Daoy (cell line): ENCODE measurements around the gene SLC16A8. TPM values are rescaled to one million over a fixed set of nuclear protein-coding genes. Genes with fewer than 3 reads are reported as not detected.
A peak's percentile ranks its signal among the peaks of the same experiment; 100 is the strongest.

ENCODE experiments used
- DNase-seq: peaks from one replicate; pipeline ENCODE4 v3.0.0-alpha.2; 2015; ENCODE audit warnings: low read depth
- total RNA-seq: library from RNA; depleted of rRNA; stranded (reverse); fragments of >200 nt; shearing (Covaris generic); gene quantifications from 2 replicates; pipeline ENCODE4 v1.2.3, GENCODE V29; 2014

Gene SLC16A8
- total RNA-seq, 1 experiment from 2014 or later = not detected

DNA sequence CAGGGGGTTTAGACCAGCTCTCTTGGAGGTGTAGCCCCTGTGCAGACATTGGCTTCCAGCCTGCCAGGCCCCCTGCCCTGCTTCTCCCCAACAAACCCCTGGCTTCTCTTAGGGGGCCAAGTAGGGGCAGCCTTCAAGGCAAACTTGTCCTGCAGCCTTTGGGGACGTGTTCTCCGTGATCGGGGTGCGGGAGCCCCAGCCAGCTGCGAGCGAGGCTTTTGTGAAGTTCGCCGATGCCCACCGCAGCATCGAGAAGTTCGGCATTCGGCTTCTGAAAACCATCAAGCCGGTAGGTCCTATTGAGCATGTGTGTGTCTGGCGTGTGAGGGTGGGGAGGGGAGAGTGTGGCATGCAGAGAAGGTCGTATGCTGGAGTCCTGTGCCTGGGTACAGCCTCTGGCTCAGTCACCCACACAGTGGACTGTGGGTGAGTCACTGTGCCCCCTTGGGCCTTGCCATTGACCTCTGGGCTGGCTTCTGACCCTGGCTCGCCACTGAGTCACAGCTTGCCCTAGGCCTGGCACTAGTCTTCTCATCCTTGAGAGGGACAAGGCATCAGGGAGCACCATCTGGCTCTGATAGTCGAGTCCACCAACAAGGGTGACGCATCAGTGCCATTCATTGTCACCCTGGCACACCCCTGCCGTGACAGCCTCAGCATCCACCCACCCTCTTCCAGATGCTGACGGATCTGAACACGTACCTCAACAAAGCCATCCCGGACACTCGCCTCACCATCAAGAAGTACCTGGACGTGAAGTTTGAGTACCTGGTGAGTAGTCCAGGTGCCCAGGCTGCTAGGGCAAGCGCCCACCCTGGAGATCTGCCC lies 11.4 kb downstream of the SLC16A8 start:
- DNase-seq = no peak

DNA sequence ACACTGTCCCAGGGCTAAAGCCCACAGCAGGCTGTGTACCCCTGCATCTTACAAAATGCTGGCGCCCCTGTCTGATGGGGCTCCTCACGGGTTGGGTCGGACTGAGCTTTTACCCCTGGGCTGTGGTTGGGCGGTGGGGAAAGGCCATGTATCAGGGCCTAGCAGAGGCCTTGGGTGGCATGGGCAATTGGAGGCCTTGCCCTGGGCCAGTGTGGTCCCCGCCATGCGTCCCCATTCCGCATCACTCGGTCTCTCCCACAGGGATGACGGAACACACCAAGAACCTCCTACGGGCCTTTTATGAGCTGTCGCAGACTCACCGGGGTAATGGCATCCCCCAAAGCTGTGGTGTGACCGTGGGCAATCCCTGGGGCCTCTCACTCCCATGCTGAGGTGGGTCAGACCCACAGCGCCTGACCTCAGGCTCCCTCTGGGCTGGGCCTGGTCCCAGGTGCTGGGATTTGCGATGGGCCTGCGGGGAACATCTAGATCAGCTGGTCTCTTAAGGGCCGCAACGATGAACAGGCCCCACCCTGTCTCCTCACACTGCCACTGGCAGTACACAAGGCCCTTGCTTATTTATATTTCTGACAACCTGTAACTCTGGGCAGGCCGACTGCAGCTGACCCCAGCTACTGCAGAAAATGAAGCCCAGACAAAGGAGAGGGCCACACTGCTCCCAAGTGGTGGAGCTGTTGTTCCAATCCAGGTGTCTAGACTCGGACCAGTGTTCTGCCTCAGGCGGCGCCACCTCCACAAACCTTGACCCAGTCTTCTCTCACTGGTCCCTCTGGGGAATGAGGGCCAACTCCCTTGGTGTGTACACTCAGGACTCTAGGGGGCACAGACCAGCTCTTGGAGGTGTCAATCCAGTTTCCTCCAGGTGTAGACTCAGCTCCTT lies 12.3 kb downstream of the SLC16A8 start:
- DNase-seq = no peak

DNA sequence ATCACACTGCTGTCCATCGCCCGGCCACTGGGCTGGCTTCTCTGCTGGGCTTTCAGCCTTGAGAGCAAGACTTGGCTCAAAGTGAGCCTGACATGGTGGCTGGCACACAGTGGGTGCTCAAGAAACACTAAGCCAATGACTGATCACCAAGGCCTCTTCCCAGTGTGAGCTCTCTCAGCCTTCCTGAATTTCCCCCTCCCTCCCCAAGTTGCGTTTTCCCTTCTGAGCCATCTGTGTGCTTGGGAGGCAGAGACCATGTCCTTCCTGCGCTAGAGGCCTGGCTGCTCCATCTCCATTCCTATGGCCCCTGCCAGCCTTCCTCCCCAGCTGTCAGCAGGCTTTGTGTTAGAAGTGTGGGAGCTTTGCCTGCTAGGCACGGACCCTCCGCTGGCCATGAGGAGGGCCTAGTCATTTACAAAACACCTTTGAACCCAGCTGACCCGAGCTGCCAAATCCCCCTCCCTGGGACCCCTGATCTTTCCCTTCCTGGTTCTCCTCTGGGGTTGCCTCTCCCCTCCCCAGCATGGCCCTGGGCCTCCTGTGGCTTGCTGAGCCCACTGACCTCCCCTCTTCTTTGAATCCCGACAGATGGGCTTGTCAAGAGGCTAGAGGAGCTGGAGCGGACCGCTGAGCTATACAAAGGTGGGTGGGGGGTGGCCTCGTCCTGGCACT lies 13.6 kb downstream of the SLC16A8 start:
- DNase-seq = no peak

DNA sequence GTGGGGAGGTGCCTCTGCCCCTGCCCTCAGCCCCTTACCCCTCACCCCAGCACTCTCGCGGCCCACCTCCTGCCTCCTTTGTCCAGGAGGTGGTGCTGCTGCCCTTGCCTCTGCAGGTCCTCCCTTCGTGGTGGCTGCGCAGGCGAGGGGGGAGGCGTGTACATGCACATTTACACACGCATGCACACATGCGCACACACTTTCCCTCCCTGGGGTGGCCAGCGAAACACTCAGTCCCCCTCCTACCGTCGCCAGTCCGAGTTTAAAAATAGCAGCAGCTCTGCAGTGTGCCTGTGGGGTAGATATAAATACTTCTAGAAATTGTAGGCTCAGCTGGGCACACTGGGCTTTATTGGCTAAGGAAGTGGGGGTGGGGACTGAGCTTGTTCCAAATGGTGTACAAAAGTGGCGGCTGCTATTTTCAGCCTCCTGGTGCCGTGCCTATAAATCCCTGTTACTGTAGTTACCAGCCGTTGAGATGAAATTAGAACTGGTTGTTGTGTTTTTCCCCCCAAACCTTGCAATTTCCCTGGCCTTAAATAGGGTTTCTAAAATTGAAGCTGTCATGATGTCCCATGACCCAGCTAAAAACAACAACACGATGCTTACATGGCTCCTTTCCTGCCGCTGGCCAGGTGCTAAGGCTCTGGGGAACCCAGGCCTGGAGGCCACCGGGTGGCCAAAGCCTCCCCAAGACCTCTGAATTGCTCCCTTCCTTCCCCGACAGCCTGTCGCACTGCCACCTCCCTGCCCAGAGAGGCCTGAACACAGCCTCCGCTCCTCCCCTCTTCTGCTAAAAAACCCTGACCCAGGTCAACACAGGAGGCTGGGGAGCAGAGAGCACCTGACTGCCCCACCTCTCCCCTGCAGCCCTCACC lies 14.4 kb downstream of the SLC16A8 start:
- peak; percentile 38 for DNase-seq

DNA sequence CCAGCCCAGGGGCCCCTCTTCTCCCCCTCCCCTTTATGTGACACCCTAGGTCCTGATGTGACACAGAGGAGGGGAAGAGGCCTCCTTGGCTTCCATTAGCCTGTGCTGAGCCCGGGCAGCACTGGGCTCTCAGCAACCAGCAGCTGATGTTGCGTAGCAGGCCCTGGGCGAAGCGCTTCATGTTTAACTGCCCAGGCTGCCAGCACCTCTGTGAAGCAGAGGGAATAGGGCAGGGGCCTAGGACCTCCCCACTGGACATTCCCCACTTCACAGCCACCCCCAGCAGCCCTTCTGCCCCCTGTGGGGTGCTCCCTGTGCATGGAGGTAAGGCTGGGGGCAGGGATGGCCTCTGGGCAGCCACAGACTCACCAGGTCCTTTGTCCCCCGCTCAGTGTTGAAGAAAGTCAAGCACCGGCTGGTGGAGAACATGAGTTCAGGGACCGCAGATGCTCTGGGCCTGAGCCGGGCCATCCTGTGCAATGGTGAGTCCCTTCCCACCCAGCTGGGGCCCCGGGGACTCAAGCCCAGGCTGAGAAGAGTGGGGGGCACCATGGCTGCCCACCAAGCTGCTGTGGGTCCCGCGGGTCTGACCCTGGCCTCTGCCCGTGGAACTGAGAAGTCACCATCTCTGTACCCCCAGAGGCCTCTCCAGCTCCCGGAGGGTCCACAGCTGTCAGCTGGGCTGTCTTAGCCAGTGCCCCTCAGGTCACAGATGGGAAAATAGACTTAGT lies 15.2 kb downstream of the SLC16A8 start:
- DNase-seq = no peak

DNA sequence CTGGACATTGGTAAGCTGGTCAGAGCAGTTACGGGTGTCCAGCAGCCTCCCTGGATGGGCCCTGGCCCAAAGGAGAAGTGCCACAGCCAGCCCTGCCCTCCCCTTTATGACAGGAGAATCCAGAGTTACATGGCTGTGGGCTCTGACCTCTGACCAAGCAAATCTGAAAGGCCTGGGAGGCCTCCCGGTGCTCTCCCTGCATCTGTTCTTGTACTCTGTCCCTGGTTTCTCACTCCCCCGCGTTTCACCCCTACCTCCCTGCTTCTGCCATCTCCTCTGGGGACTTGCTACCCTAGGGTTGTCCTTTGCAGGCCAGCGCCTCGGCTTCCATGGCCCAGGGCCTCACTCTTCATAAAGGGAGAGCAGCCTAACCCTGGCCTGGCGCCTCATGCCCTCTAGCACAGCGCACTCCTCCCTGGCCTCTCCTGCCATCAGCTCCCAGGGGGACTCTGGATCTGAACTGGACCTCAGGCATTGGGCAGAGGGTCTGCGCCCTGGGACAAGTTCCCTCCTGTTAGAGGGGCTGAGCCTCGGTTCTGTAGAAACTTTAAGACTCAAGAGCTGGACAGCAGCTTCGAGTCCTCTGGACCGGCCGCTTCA lies 16.1 kb downstream of the SLC16A8 start:
- no peak for DNase-seq

DNA sequence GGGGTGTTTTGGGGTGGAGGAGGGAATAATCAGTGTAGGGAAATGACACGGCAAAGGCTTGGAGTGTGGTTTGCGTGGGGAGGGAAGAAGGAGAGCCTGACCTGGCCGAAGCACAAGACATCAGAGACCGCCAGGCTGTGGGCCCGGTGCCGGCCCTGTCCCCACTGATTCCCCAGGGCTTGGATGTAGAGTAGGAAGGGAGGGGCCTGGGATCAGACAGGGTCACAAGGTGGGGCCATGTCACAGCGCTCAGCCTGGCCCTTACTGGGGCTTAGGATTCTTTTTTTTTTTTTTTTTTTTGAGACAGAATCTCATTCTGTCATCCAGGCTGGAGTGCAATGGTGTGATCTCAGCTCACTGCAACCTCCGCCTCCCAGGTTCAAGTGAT lies 17.0 kb downstream of the SLC16A8 start:
- DNase-seq = no peak

DNA sequence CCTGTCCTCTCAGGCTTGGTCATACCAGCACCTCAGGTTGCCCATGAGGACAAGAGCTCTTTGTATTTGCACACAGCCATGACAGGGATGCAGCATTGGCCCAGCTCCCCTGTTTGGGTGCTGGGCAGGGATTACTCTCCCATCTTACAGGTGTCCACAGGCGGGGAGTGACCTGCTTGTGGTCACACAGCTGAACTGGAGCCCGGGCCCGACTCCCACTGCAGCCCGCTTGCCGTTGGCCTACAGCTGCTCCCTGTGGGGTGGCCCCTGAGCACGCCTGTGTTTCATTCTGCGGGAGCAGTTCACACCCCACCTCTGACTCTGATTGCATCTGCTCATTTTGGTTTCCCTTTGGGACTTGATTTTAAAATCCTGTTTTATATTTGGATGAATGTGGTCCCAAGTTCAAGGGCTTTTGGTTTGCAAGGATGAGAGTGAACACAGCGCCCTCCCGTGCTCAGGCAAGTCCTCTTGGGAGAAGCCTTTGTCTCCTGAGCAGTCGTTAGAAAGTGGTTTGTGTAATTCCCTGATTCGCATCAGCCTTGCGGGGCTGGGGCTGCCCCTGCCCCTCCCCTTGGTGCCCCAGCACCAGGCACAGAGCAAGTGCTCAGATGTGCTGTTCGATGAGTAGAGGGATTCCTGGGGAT lies 17.5 kb downstream of the SLC16A8 start:
- DNase-seq = no peak

DNA sequence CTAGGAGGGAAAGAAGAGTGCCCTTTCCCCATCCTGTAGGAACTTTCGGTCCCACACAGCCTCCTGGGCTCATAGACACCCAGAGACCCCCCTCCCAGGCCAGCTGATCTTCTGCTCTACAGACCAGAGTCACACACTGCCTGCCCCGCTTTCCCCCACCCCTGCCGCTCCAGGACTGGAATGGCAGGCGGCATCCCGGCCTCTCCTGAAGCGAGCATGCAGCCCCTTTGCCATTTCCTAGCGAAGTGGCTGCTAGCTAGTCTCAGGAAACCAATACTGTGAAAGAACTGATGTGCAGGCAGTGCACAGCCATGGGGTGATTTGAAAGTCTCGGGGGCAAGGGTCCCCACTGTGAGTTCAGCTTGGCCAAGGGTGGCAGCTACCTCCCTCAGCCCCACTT lies 18.4 kb downstream of the SLC16A8 start:
- DNase-seq = no peak

DNA sequence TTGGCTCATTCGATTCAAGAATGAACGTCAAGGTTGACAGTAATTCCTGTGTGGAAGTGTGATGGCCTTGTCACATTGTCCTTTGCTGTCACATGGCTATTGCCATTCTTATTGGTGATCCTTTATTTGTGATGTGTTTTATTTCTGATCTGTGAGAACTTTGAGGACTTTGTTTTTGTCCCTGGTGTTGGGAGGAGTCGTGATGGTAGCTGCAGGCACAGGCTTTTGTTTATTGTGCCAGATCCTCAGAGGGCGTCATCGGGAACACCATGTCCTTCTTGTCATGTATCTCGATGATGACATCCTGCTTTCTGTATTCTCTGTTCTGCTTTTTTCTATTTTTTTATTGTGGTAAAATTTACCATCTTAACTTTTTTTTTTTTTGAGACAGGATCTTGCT lies 21.2 kb downstream of the SLC16A8 start:
- DNase-seq = no peak

DNA sequence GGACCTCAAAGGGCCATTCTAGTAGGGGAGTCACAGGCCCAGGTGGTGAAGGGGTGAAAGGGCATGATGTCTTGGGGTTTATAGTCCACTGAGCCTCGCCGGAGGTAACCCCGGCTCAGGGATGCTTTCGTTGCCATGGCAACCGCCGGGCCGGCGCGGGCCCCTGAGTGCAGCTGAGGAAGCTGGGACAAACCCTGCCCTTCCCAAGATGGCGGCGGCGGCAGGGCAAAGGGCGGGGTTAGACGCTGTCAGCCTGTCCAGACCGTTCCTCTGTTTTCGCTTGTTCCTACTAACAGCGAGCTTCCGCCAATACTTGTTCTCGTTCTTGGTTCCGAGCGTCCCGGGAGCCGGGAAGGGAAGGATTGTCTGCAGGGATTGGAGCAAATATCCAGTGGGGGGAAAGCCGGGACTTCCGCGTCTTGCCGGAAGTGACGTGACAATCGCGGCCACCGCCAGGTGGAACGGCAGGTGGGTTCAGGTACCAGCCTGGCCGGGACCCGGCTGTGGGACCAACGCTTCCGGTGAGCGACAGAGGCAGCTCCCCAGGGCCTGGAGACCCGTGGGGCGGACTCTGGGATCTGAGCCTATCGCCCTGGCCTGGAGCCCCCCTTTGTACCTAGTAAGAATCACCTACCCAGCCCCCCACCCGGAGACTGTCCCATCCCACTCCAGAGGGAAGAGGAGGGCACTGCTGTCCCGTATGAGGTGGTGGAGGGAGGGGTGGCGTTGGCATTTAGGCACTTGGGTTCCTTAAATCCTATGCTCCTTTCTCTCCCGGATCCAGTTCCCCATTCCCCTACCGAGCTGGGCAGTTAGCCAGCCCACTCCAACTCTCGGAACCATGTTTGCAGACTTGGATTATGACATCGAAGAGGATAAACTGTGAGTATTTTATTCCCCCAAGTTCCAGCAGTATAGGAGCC lies 26.8 kb downstream of the SLC16A8 start, which contains the start of gene PICK1:
Gene PICK1 (plus strand): TSS at position 436 of the 923 bp plus-strand sequence. CDS start 406 bp downstream, at position 842.
- peak; percentile 92 for DNase-seq

DNA sequence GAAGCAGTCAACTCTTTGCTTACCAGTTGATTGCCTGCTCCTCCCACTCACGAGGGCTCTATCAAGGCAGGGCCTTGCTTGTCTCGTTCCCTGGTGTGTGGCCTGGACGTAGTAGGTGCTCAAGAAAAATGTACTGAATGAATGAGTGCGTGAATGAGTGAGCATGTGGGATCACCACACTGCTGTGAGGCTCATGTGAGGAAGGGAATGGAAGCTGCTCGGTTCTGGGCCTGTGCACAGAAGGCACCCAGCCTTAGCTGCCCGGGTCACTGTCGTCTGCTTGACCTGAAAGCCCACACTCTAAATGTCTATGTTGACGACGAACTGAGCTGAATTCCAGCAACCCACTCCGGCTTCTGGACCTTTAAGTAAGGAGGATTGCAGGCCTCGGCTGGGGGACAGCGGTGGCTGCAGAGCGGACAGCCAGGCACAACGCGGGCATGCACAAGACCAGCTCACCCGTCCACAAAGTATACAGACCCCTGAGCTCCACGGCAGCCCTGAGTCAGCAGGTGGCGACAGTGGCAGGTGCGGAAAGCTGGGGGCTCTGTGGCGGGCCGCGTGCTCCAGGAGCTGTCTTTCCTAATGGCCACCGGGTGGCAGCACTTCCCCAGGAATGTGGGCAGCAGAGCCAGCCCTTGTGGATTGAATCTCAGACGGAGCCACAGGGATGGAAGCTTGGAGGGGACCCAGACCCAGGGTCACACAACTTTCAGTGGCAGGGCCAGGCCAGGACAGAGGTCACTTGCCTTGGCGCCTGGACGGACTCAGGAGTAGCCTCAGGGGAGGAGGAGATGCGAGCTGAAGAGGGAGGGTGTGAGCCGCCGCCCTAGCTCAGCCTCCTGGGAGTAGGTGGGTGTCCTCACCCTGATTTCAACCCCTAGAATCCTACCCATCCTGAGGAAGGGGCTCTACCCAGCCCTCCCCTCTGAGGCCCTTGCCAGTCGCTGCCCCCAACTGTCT lies 31.8 kb downstream of the SLC16A8 start:
- DNase-seq = peak; percentile 86

DNA sequence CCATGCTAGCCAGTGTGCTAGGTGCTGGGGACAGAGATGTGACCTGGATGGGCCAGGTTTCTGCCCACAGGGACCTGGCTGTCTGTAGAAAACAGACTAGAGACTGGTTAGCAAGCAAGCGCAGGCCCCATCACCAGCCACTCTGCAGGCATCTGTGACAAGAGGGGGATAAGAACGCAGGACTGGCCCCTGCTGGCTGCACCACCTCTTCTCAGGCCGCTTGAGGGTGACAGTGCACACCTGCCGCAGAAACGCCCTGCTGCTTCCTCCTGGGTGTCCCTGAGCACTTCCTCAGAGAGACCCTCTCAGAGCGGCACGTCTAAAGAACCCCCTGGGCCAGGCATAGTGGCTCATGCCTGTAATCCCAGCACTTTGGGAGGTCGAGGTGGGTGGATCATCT lies 32.7 kb downstream of the SLC16A8 start:
- no peak for DNase-seq

DNA sequence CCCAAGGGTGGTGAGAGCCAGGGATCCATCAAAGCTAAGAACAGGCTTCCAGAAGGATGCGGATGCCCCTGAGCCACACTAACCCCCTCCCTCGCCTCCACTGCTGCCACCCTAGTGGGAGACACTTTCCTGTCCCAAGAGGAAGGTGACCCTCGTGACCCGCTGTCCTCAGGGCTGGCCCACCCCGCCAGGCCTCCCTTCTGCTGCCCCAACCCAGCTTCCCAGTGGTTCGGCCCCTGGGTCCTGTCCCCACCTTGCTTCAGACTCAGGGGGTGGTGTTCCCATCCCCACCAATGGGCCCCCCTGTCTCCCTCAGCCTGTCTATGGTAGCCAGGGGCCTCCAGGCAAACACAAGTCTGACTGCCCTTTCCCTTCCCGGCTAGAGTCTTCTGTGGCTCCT lies 33.3 kb downstream of the SLC16A8 start:
- DNase-seq = no peak

DNA sequence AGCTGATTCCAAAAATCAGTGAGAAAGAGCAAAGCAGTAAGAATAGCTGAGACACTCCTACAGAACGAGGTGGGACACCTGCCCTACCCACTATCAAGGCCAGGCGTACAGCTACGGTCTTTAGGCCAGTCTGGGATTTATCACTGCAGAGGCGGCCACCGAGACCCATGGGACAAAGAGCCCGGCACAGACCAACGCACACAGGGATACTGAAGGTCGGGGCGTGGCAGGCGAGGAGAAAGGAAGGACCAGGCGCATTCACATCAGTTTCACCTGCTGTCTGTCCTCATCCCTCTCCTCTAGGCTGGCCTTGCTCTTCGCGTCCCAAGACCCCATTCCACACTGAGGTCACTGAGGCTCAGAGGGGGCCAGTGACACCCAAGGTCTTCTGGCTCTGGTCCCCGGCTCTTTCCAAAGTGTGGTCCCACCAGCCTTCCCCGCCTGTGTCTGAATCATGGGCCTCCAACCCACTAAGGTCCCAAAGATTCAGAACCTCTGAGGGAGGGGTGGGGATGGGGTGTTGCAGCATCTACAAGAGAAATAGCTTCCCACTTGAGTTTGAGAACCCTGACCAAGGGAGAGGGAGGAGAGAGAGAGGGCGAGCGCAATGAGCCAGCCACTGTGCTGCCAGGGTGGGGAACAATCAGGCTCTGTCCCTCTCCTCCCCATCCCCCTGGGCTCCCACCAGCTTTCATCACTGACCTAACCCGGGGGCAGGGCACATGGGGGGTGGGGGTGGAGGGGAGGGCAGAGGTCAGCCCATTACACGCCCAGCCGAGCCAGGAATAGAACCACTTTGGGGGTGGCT lies 34.0 kb downstream of the SLC16A8 start:
- DNase-seq = no peak

DNA sequence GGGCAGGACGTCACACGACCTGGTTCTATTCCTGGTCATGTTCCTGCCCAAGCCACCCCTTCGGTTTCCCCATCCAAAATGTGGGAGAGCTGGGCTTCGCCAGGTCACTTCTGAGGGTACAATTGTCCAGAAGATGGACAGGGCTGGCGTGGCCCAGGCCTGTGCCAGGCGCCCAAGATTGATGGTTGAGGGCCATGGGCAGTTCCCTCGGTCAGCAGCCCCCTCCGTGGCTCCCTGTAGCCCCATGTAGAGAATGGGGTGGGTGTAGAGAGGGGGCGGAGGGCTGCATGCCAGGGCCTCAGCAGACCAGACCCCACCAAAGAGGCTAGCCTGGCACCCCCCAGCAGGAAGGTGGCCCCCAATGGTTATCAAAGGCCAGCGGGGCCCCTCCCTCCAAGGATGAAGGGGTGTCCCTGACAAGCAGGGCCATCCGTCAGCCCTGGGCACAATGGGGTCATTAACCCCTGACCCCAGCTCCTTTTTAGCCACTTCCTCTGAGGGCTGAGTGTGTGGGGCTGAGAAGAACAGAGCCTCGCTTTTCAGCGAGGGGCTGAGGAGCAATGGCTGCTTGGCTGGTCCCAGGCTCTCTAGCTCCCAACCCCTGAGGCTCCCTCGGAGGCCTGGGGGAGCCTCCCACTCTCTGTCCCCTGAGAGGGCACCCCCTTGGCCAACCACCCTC lies 37.8 kb downstream of the SLC16A8 start:
- no peak for DNase-seq
